ENCODE measurements around the gene SLAIN2.

The SLAIN2 gene

DNA sequence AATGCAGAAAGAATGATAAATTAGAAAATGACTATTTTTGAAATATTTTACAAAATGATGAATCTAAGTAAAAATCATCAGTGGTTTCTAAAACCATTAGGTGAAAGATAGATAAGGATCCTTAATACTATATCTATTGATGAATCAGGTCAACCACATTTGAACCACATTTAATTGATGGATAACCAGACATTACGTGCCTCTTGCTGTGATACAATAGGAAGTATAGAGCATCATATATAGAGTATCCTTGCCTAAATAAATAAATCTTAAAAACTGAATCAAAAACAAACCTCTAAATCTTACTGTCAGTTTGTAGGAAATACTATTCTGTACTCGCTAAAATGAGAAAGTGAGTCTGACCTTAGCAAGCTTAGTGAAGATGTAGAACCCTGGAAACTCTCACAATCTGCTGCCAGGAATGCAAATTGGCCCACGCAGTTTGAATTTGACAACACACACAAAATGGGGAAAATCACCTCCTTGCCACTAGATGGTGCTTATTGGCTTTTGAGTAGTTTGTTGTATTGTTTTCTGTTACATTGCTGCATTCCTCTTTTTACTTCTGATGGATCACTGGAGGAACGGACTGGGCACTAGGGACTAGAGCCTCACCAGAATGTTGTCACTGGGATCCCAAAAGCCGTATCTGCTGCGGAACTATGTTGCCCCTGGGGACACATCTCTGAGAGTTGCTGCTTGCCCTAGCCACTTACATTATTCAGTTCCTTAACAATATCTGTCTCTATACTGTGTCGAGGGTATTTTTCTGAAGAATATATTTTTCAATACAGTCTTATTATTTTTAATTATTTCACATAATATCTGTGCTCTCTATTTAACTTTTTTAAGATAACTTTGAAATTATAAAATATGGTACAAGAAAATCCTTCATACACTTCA, 25.4 kb upstream of the SLAIN2 start:
- no peak overlapping the region for H3K4me3 ChIP-seq (ENCODE audit: low read length)
- no peak overlapping the region for H3K9ac ChIP-seq (ENCODE audit: low read length)
- no peaks in the 10 kb centered on the region for H3K36me3 ChIP-seq (ENCODE audit: control insufficient read depth, insufficient read depth, low read length)
- no peak overlapping the region for H3K27ac ChIP-seq (ENCODE audit: low read depth, low read length)
- no peaks in the 10 kb centered on the region for H3K4me1 ChIP-seq (ENCODE audit: control insufficient read depth, insufficient read depth, low read length)
- no peaks in the 10 kb centered on the region for H3K27me3 ChIP-seq (ENCODE audit: control insufficient read depth, insufficient read depth, low read length)

GRCh38 chr4:48321312-48321711, 20.0 kb upstream of the SLAIN2 start:
- H3K36me3 ChIP-seq (ENCODE audit: control insufficient read depth, insufficient read depth, low read length): no peaks in the 10 kb centered on the region
- no peak overlapping the region for H3K9ac ChIP-seq (ENCODE audit: low read length)
- H3K4me3 ChIP-seq (ENCODE audit: low read length): no peak overlapping the region
- no peaks in the 10 kb centered on the region for H3K4me1 ChIP-seq (ENCODE audit: control insufficient read depth, insufficient read depth, low read length)
- no peak overlapping the region for H3K27ac ChIP-seq (ENCODE audit: low read depth, low read length)
- no peaks in the 10 kb centered on the region for H3K27me3 ChIP-seq (ENCODE audit: control insufficient read depth, insufficient read depth, low read length)

GRCh38 chr4:48322063-48322462, 19.3 kb upstream of the SLAIN2 start:
- Histone ChIP-seq H3K4me1 (ENCODE audit: control insufficient read depth, insufficient read depth, low read length) (no peaks in the 10 kb centered on the region), H3K9ac (ENCODE audit: low read length) (no peak overlapping the region), H3K27ac (ENCODE audit: low read depth, low read length) (no peak overlapping the region), H3K36me3 (ENCODE audit: control insufficient read depth, insufficient read depth, low read length) (no peaks in the 10 kb centered on the region), H3K27me3 (ENCODE audit: control insufficient read depth, insufficient read depth, low read length) (no peaks in the 10 kb centered on the region), H3K4me3 (ENCODE audit: low read length) (no peak overlapping the region)

DNA sequence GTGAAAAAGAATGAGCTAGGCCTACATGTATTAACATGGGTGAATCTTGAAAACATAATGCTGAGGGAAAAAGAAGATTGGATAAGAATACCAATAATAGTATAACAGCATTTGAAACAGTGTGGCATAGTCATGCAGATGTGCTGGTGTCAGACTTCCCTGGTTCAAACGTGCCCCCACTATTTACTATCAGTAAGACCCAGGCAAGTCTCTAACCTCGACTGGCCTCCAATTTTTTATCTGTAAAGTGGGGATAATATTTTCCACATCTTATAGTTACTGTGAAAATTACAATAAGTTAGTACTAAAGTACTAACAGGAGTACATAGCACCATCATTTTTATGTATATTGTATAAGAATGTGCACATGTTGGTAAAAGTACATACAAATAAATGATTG, 17.0 kb upstream of the SLAIN2 start:
- Histone ChIP-seq H3K4me1 (ENCODE audit: control insufficient read depth, insufficient read depth, low read length) (no peaks in the 10 kb centered on the region), H3K9ac (ENCODE audit: low read length) (no peak overlapping the region), H3K27ac (ENCODE audit: low read depth, low read length) (no peak overlapping the region), H3K36me3 (ENCODE audit: control insufficient read depth, insufficient read depth, low read length) (no peaks in the 10 kb centered on the region), H3K4me3 (ENCODE audit: low read length) (no peak overlapping the region), H3K27me3 (ENCODE audit: control insufficient read depth, insufficient read depth, low read length) (no peaks in the 10 kb centered on the region)

DNA sequence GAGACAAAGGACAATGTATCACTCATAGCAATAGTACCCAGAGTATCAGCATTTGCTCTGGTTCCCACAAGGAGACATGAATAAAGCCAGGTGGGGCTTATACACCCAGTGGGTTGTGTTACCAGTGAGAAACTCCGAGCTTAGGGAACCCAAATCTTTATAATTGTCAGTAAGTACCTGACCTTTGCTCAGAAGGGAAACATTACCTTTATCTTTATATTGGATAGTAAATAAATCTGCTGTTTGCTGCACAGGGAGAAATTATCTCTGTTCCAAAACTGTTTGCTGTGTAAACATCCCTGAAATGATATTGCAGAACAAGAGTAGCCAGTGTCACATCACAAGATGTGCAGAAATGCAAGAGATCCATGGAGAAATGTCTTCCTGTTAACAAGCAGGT, 12.1 kb upstream of the SLAIN2 start:
- Histone ChIP-seq H3K27ac (ENCODE audit: low read depth, low read length) (no peak overlapping the region), H3K27me3 (ENCODE audit: control insufficient read depth, insufficient read depth, low read length) (no peaks in the 10 kb centered on the region), H3K4me1 (ENCODE audit: control insufficient read depth, insufficient read depth, low read length) (no peaks in the 10 kb centered on the region), H3K4me3 (ENCODE audit: low read length) (no peak overlapping the region), H3K36me3 (ENCODE audit: control insufficient read depth, insufficient read depth, low read length) (no peaks in the 10 kb centered on the region), H3K9ac (ENCODE audit: low read length) (no peak overlapping the region)

GRCh38 chr4:48329976-48330375, 11.4 kb upstream of the SLAIN2 start:
- no peaks in the 10 kb centered on the region for H3K36me3 ChIP-seq (ENCODE audit: control insufficient read depth, insufficient read depth, low read length)
- no peak overlapping the region for H3K9ac ChIP-seq (ENCODE audit: low read length)
- H3K4me1 ChIP-seq (ENCODE audit: control insufficient read depth, insufficient read depth, low read length): no peaks in the 10 kb centered on the region
- H3K4me3 ChIP-seq (ENCODE audit: low read length): no peak overlapping the region
- no peaks in the 10 kb centered on the region for H3K27me3 ChIP-seq (ENCODE audit: control insufficient read depth, insufficient read depth, low read length)
- no peak overlapping the region for H3K27ac ChIP-seq (ENCODE audit: low read depth, low read length)

GRCh38 chr4:48331577-48332330, 9.6 kb upstream of the SLAIN2 start:
- Histone ChIP-seq H3K27me3 (ENCODE audit: control insufficient read depth, insufficient read depth, low read length) (no peaks in the 10 kb centered on the region), H3K4me3 (ENCODE audit: low read length) (no peak overlapping the region), H3K36me3 (ENCODE audit: control insufficient read depth, insufficient read depth, low read length) (no peaks in the 10 kb centered on the region), H3K9ac (ENCODE audit: low read length) (no peak overlapping the region), H3K4me1 (ENCODE audit: control insufficient read depth, insufficient read depth, low read length) (no peaks in the 10 kb centered on the region), H3K27ac (ENCODE audit: low read depth, low read length) (no peak overlapping the region)

DNA sequence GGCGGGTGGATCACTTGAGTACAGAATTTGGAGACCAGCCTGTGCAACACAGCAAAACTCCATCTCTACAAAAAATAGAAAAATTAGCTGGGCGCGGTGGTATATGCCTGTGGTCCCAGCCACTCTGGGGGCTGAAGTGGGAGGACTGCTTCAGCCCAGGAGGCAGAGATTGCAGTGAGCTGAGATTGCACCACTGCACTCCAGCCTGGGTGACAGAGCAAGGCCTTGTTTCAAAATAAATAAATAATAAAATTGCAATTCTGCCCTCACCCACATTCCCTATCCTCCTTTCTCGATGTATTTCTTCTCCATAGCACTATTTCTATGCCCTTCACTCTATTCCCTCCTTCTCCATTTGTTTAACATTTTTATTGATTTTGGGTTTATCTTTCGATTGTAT, 8.7 kb upstream of the SLAIN2 start:
- Histone ChIP-seq H3K4me3 (ENCODE audit: low read length) (no peak overlapping the region), H3K9ac (ENCODE audit: low read length) (no peak overlapping the region), H3K27ac (ENCODE audit: low read depth, low read length) (no peak overlapping the region), H3K27me3 (ENCODE audit: control insufficient read depth, insufficient read depth, low read length) (no peaks in the 10 kb centered on the region), H3K4me1 (ENCODE audit: control insufficient read depth, insufficient read depth, low read length) (no peaks in the 10 kb centered on the region), H3K36me3 (ENCODE audit: control insufficient read depth, insufficient read depth, low read length) (no peaks in the 10 kb centered on the region)

DNA sequence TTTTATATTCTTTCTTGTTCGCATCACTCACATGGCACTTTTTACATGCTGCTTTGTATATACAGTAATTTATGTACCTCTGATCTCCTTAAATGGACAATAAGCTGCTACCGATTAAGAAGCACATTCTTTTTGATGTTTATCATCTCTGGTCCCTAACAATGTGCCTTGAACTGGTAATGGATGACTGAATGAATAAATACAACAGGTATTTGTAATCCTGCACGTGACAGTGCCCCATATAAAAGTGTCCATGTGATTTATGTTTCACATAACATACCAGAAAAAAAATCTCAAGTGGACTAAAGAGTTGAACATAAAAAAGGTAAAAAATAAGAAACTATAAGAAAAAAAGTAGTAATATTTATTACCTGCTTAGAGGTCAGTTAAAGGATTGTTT, 7.7 kb upstream of the SLAIN2 start:
- H3K4me1 ChIP-seq (ENCODE audit: control insufficient read depth, insufficient read depth, low read length): no peaks in the 10 kb centered on the region
- H3K36me3 ChIP-seq (ENCODE audit: control insufficient read depth, insufficient read depth, low read length): no peaks in the 10 kb centered on the region
- H3K27me3 ChIP-seq (ENCODE audit: control insufficient read depth, insufficient read depth, low read length): no peaks in the 10 kb centered on the region
- H3K4me3 ChIP-seq (ENCODE audit: low read length): no peak overlapping the region
- H3K9ac ChIP-seq (ENCODE audit: low read length): no peak overlapping the region
- H3K27ac ChIP-seq (ENCODE audit: low read depth, low read length): no peak overlapping the region

- no peak overlapping the region for H3K27ac ChIP-seq (ENCODE audit: low read depth, low read length)
- H3K4me1 ChIP-seq (ENCODE audit: control insufficient read depth, insufficient read depth, low read length): no peaks in the 10 kb centered on the region
- no peak overlapping the region for H3K4me3 ChIP-seq (ENCODE audit: low read length)
- no peaks in the 10 kb centered on the region for H3K36me3 ChIP-seq (ENCODE audit: control insufficient read depth, insufficient read depth, low read length)
- H3K9ac ChIP-seq (ENCODE audit: low read length): no peak overlapping the region
- H3K27me3 ChIP-seq (ENCODE audit: control insufficient read depth, insufficient read depth, low read length): no peaks in the 10 kb centered on the region
Measured at GRCh38 chr4:48334236-48334635, 7.1 kb upstream of the SLAIN2 start.

DNA sequence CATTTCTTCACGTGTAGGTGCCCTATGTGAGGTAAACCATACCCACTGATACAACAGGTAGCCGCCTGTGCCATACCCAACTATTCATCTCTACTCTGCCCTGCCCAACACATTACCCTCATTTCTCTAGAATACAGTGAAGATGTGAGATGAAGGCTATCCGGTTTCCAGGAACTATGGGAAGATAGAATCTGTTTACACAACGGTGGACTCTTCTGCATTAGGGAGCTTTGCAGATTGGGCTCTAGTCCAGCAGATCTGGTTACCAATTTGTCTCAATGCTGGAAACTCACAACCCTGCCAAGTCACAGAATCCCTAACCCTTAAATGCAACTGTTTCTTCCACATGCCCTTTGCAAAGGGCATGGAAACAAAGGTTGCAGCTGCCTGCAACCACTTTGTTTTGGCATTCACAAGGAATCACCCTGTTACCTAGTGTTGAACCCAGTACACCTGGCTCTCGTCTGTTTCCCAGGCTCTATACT, 6.4 kb upstream of the SLAIN2 start:
- no peak overlapping the region for H3K4me3 ChIP-seq (ENCODE audit: low read length)
- no peak overlapping the region for H3K27ac ChIP-seq (ENCODE audit: low read depth, low read length)
- H3K36me3 ChIP-seq (ENCODE audit: control insufficient read depth, insufficient read depth, low read length): no peaks in the 10 kb centered on the region
- H3K27me3 ChIP-seq (ENCODE audit: control insufficient read depth, insufficient read depth, low read length): no peaks in the 10 kb centered on the region
- no peak overlapping the region for H3K9ac ChIP-seq (ENCODE audit: low read length)
- no peaks in the 10 kb centered on the region for H3K4me1 ChIP-seq (ENCODE audit: control insufficient read depth, insufficient read depth, low read length)

- no peak overlapping the region for H3K9ac ChIP-seq (ENCODE audit: low read length)
- H3K36me3 ChIP-seq (ENCODE audit: control insufficient read depth, insufficient read depth, low read length): no peaks in the 10 kb centered on the region
- no peaks in the 10 kb centered on the region for H3K27me3 ChIP-seq (ENCODE audit: control insufficient read depth, insufficient read depth, low read length)
- H3K27ac ChIP-seq (ENCODE audit: low read depth, low read length): no peak overlapping the region
- no peak overlapping the region for H3K4me3 ChIP-seq (ENCODE audit: low read length)
- peaks cover 4% of the 10 kb centered on the region for H3K4me1 ChIP-seq (ENCODE audit: control insufficient read depth, insufficient read depth, low read length)
Measured at GRCh38 chr4:48336146-48336870, 5.0 kb upstream of the SLAIN2 start.

Data from rectal smooth muscle tissue (tissue), 1 donor.